GM19023 (cell line): Measurements from ENCODE around the gene EIPR1.
"Not testable (repeated sequence)": the region's sequence is repeated elsewhere in the genome, so short reads cannot be mapped to it uniquely, and the experiment has no call there.

Source experiments
- ATAC-seq: cut with Tn5 transposase; IDR thresholded peaks from one replicate; pipeline ENCODE4 v1.9.1; 2021; ENCODE audit warnings: mild to moderate bottlenecking, moderate library complexity; ENCODE audit not compliant: unreplicated experiment

Gene EIPR1

DNA sequence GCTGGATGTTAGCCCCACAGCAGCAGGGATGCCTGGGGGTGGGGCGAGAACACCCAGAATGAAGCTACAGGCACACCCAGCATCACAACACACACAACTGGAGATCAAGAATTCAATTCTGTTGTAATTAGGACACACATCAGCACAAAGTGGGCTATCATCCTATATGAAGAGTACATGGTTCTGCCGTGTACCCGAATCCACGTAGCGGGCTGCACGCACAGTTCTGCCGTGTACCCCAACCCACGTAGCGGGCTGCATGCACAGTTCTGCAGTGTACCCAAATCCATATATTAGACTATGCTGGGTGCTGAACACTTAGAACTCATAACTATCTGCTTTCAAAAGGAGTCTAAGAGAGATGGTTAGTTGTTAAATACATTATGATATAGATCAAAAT is 86.5 kb downstream of the EIPR1 start:
- no peak for ATAC-seq

DNA sequence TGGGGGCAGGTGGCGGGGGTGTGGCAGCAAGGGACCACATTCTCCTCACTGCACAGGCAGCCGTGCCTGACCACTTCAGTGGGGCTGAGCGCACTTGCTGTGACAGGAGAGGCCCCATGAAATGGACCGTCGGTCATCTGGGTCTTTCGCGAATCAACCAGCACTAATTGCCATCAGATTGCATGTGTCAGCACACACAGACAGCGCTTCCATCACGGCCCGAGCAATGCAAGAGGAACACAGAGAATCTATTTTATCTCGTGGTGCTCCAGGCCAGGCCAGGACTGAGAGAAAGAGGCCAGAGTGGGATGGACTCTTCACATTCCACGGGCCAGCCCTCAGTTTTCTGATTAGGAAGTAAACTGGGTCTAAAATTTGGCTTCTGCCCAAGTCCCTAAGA is 87.0 kb downstream of the EIPR1 start:
- no peak for ATAC-seq

DNA sequence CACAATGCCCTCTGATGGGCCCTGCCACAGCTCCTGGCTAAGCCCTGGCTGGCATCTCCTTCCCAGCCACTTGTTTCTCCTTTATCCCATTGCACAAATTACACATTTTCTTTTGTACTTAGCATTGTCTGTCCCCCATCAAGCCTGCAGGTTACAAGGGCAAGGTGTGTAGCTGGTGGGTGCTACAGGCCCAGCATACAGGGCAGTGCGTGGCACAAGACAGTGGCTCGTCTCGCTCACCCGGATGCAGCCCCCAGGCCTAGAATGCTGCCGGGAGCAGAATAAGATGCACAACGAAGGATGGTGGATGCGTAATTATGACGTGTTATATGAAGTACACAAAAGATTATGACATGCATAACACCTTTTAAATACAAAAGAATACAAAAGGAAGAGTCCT is 87.6 kb downstream of the EIPR1 start:
- no peak for ATAC-seq

GRCh38 chr2:3289526-3289925 is 88.1 kb downstream of the EIPR1 start:
- no peak for ATAC-seq

DNA sequence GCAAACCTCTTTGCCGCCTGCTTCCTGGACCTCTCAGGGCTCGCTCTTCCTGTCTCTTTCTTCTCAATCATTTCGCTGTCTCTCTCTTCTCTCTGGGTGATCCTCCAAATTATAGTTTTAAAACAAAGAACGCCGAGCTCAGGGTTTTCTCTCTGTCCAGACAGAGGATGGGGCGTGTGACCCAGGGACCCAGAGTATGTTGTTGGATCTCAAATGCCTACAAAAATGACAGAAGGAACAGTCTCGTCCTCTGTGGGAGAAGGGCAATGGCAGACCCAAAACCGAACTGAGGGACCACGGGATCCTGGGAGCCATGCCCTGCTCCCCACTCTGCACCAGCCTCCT is 88.5 kb downstream of the EIPR1 start:
- ATAC-seq, result no peak

DNA sequence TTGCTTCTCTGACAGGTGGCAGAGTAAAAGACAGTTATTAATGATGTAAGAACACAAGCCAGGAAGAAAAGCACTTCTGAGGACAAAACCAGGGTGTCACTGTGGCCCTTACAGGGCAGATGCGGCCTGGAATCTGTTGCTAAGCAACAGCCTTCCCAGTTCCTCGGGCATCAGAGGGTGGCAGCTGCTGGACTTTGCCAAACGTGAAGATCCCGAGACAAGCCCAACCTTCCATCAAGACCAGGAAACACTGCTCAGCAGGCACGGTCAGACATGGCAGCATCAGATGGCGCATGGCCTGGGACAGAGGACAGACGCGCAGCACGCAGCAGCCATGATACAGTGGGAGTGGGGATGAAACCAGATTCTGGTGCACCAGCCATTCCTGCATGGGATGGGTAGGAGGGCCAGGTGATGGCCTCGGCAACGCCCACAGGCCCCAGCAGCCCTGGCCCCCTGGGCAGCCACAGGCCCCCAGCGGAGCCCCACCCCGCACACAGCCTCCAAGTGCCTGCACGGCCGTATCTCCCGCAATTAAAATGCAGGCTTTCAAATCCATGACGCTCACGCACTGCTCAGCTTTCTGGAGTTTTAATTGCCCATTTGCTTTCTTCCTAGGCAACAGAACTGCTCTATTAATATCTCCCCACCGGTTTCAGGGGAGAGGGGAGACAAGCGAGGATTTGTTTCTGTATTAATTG is 89.0 kb downstream of the EIPR1 start:
- ATAC-seq, result no peak

- ATAC-seq, result no peak
Measured at GRCh38 chr2:3287896-3288295, 89.7 kb downstream of the EIPR1 start.

DNA sequence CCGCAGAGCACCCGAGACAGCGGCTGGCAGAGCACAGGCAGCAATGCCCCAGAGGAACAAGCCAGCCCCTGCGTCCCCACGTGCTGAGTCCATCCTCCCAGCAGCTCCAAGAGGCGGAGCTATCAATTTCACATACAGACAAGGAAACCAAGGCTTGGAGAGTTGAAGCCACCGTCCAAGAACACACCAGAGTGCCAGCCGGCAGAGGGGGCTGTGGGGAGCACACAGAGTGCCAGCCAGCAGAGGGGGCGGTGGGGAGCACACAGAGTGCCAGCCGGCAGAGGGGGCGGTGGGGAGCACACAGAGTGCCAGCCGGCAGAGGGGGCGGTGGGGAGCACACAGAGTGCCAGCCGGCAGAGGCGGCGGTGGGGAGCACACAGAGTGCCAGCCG is 91.0 kb downstream of the EIPR1 start:
- not testable (repeated sequence) for ATAC-seq

DNA sequence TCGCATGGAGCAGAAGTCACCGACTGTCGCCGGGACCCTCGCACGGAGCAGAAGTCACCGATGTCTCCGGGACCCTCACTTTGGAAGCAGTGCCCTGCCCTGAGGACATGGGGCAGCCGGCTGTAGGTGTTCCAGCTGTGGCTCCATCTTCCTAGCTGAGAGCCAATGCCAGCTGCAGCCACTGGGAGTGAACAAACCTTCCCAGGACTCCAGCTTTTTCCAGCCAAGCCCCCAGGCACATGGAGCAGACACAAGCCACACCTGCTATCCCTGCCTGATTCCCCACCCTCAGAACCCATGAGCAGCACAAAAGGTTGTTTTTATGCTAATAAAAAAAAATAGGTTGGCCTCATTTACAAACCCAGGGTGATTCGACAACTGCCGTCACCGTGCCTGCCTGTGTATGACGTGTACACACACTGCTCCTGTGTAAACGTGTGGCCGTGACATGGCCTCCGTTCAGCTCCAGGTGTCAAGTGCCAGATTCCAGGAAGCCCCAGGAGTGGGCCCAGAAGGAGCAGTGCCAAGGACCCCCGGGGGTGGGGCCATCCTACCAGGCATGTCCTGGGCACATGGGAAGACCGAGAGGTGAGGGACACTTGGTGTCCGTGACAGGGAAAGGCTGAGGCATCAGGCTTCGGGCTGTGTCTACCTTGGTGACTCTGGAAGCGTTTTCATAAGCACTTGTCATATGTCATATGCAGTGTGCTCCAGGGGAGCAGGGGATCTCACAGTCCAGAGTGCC is 91.5 kb downstream of the EIPR1 start:
- no peak for ATAC-seq

GRCh38 chr2:3284657-3285630 is 92.7 kb downstream of the EIPR1 start:
- no peak for ATAC-seq

DNA sequence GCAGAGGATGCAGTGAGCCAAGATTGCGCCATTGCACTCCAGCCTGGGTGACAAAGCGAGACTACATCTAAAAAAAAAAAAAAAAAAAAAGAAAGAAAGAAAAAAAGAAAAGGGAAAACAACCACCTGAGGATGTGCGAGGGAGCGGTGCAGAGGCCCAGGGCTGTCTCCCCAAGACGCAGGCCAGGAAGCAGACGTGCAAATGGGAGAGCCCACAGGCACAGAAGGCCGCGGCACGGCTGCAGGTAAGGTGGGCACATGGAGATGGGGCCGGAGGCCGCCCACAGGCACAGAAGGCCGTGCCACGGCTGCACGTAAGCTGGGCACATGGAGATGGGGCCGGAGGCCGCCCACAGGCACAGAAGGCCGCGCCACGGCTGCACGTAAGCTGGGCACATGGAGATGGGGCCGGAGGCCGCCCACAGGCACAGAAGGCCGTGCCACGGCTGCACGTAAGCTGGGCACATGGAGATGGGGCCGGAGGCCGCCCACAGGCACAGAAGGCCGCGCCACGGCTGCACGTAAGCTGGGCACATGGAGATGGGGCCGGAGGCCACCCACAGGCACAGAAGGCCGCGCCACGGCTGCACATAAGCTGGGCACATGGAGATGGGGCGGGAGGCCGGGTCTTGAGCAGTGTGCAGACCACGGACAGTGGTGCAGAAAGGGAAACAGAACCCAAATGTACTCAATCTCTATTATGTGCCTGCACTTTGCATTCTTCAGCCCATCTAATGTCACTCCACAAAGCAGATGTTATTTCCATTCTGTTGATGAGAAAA is 93.6 kb downstream of the EIPR1 start:
- ATAC-seq, result not testable (repeated sequence)

DNA sequence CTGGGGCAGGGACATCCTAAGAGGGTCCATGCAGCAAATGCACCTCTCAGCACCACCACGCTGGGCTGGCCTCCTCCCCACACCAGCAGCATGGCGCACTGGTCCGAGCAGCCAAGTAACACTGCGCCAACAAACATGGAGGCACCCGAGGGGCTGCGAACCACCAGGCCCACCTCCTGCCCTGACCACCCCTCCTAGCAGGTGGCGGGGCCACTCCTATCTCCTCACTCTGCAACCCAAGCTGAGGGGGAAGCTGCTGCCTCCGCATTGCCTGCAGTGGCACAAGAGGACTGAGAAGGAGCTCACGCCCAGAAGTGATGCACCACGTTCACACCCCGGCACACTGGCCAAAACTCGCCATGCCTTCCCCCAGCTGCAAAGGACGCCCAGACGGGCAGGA is 94.4 kb downstream of the EIPR1 start:
- ATAC-seq, result no peak

DNA sequence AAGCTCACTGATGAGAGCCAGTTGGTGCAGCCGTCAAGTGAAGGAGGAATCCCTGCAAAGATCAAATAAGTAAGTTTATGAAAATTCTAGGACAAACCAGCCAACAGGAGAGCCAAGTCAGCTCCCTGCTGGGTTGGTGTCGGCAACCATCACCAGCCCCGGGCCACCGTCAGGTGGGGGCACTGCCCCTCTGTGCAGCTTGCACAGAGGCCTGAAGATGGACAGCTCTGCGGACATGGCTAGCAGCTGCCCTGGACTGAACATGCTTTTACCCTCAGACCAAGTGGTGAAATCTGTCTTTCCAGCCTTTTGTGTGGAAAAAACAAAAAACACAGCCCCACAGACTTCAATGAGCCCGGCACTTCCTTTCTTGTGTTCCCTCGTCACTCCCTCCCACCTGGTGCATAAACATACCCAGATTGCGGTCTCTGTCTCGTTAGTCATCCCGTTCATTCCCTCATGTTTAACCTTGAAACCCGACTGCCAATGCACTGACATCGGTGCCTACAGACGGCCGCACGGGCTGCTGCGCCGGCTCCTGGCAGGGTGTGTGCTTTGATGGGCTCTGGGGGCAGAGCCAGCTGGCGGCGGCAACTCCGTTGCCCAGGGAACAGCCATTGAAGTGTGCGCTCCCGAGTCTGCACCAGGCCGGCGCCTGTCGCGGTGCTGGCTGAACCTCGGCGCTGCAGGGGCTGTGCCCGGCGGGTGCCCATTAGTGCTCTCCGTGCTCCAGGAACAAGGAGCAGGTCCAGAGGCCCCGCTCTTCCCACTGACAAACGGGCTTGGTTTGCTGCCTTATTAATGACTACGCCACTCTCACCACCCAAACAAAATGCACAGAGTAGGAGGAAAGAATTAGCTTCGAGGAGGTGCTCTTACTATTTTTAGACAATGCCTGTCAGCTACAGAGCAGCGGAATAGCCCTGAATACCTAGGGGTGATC is 95.3 kb downstream of the EIPR1 start:
- ATAC-seq, result no peak

- ATAC-seq, result no peak
Measured at GRCh38 chr2:3280683-3281520, 96.7 kb downstream of the EIPR1 start.

DNA sequence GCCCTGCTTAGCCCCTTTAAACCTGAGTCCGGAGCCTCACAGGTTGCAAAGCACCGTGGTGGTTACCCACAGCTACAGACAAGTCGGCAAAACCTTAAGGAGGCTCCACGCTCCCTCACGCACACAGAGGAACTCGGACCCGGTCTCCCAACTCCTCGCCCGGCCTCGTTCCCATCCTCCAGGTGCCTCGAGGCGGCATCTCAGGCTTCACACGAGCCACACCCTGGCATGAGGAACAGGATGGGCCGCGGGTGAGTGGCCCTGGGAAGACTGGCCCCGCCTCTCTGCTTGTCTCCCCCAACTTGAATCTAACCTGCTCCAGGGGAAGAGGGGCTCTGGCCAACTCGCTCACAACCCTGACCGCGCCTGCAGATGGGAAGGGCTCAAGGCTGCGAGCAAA is 97.4 kb downstream of the EIPR1 start:
- no peak for ATAC-seq

GRCh38 chr2:3279236-3279960 is 98.2 kb downstream of the EIPR1 start:
- ATAC-seq, result no peak

DNA sequence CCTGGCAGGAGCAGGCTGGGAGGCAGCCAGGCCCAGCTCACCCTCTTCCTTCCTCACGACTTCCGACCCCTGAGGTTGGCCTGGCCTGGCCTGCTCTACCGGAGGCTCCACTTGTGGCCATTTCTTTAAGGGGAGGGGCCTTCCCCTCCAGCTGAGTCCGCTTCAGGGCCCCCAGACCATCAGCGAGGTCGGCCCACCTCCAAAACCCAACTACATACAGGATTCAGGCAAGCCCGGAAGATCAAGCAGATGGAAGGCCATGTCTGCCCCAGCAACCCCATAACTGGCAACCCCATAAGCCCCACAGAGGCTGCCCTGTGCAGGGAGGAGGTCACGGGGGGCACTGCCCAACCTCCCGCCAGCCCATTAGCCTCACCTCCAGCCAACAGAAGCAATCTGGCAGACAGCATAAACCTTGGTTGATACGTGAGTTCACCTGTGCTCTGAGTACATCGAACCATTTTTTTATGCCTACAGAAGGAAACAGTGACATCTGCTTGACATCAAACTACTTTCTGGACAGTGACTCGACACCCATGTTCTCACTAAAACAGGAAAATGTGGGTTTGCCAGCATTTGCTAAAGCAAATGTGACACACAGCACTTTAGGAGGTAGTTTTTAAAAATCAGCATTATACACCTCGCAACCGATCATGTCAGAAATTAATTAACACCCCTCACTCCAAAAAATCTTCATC is 98.9 kb downstream of the EIPR1 start:
- ATAC-seq, result no peak
